Testis (tissue), 5 donors: ENCODE measurements around the gene RAD18. TPM values are rescaled to one million over a fixed set of nuclear protein-coding genes. Genes with fewer than 3 reads are reported as not detected.

Experiments used
- DNase-seq: peaks from one replicate; pipeline ENCODE4 v3.0.0-alpha.2; 2019
- H3K27ac ChIP-seq, 2 donors: fragments of 200-600 bp; sonication (generic); one replicate each; pipeline ENCODE4 v1.5.1; 2019
- H3K27me3 ChIP-seq: fragments of 200-600 bp; sonication (generic); one replicate; pipeline ENCODE4 v1.5.1; 2019
- H3K36me3 ChIP-seq: fragments of 200-600 bp; sonication (generic); one replicate; pipeline ENCODE4 v1.5.1; 2017; ENCODE audit warnings: low read depth; ENCODE audit errors: missing control alignments
- H3K4me1 ChIP-seq: fragments of 200-600 bp; sonication (generic); one replicate; pipeline ENCODE4 v1.5.1; 2019
- H3K4me3 ChIP-seq, 2 donors: fragments of 200-600 bp; sonication (generic); one replicate each; pipeline ENCODE4 v1.5.1; 2017 to 2019
- H3K9me3 ChIP-seq: fragments of 200-600 bp; sonication (generic); one replicate; pipeline ENCODE4 v1.5.1; 2017
- POLR2A ChIP-seq: fragments of 450-650 bp; IDR thresholded peaks from one replicate; pipeline ENCODE4 v1.6.1; 2017; ENCODE audit warnings: antibody characterized with exemption, mild to moderate bottlenecking, moderate library complexity
- WGBS, 2 donors: methylation state at CpG; one replicate each; pipeline ENCODE4 v1.1.5; 2018; 5-methylcytosine and 5-hydroxymethylcytosine counted together
- intact Hi-C: fragments of 100-400 bp; cut with DNase I; formaldehyde crosslinking; loops from one replicate; pipeline ENCODE4 v1.15.1; 2023; ENCODE audit warnings: low total_unique reads
- long read RNA-seq, 2 donors: transcript quantifications; one replicate each; lab custom pipeline, GENCODE V29; 2026
- polyA plus RNA-seq: library from polyadenylated mRNA; stranded (reverse); fragments of 350-450 nt; fragmentation: Illumina TruSeq; extraction: RNeasy Lipid Tissue Mini Kit (QIAGEN cat#74804); gene quantifications from one replicate; pipeline ENCODE4 v1.2.3, GENCODE V29; 2014; ENCODE audit warnings: low read depth, low replicate concordance; ENCODE audit not compliant: insufficient read depth
- total RNA-seq, 2 donors: library from RNA; depleted of rRNA; stranded (reverse); fragments of >200 nt; gene quantifications; one replicate each; pipeline ENCODE4 v1.2.3, GENCODE V29; 2016
- TF ChIP-seq, protein P1 (sequence below), 3 experiments: fragments of 450-650 bp in 2 of 3; fragments of 200-600 bp in 1 of 3; sonication (generic) in 1 of 3; IDR thresholded peaks; one replicate each; pipeline ENCODE4 v1.5.1; 2016 to 2019; ENCODE audit warnings: antibody characterized with exemption in 3 of 3, mild to moderate bottlenecking in 2 of 3, moderate library complexity in 1 of 3

RAD18 gene, protein sequence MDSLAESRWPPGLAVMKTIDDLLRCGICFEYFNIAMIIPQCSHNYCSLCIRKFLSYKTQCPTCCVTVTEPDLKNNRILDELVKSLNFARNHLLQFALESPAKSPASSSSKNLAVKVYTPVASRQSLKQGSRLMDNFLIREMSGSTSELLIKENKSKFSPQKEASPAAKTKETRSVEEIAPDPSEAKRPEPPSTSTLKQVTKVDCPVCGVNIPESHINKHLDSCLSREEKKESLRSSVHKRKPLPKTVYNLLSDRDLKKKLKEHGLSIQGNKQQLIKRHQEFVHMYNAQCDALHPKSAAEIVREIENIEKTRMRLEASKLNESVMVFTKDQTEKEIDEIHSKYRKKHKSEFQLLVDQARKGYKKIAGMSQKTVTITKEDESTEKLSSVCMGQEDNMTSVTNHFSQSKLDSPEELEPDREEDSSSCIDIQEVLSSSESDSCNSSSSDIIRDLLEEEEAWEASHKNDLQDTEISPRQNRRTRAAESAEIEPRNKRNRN
- total RNA-seq: 10 to 100 TPM; 18.8 to 27.0 TPM
- 7.6 TPM for polyA plus RNA-seq
- long read RNA-seq, donor 1, full-length matches to known transcripts: 3 of 3 reads
- long read RNA-seq, donor 1, partial matches to known transcripts: 0 of 3 reads
- long read RNA-seq, donor 1, other reads (novel, unspliced or antisense): 0 of 3 reads
- long read RNA-seq, donor 2, full-length matches to known transcripts: 2 of 2 reads
- long read RNA-seq, donor 2, partial matches to known transcripts: 0 of 2 reads
- long read RNA-seq, donor 2, other reads (novel, unspliced or antisense): 0 of 2 reads

DNA sequence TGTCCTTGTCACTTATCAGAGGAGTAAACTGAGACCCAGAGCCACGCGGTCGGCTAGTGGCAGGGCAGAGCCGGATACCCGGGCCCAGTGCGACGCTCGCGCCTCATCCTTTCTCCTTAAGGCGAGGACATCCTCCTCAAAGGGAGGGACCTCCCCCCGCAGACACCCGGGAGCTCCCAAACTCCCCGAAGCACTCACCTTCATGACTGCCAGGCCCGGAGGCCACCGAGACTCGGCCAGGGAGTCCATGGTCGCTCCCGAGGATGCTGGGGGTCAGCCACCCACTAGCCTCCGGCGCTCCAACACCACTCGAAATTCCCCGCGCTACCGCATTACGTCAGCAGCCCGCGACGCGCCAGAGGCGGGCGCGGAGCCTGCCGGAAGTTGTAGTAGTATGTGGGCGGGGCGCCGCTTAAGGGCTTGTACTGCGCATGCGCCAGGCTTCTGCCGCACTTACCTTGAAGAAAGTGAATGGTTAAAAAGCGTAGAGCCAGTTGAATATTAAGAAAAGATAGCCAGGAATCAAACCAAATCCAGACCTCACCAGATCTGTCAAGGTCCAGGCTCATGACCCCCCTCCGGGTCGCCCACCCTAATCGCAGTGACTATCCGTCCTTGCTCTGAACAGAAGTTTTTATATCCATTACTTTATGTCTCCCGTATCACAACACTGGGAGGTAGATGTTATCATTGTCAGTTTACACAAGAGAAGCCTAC lies at the start of gene RAD18:
TSS of gene RAD18 (minus strand) at position 336 of the 717 bp plus-strand sequence. CDS start at position 249, 87 bp downstream.
- 1% methylated on average over 16 to 44 of the region's 45 CpGs for WGBS, 2 donors
- Histone ChIP-seq H3K4me3 (peak within 1 kb of the TSS; percentile 64 to 76), H3K4me1 (peaks cover 7% of the 10 kb centered on the region), H3K27me3 (no peaks in the 10 kb centered on the region), H3K9me3 (no peaks in the 10 kb centered on the region), H3K27ac (peak within 1 kb of the TSS; percentile 48 to 76), H3K36me3 (no peaks in the 10 kb centered on the region)
- intact Hi-C loops: no loop called here
- TF ChIP-seq POLR2A: no peak
- TF ChIP-seq, protein P1, sequence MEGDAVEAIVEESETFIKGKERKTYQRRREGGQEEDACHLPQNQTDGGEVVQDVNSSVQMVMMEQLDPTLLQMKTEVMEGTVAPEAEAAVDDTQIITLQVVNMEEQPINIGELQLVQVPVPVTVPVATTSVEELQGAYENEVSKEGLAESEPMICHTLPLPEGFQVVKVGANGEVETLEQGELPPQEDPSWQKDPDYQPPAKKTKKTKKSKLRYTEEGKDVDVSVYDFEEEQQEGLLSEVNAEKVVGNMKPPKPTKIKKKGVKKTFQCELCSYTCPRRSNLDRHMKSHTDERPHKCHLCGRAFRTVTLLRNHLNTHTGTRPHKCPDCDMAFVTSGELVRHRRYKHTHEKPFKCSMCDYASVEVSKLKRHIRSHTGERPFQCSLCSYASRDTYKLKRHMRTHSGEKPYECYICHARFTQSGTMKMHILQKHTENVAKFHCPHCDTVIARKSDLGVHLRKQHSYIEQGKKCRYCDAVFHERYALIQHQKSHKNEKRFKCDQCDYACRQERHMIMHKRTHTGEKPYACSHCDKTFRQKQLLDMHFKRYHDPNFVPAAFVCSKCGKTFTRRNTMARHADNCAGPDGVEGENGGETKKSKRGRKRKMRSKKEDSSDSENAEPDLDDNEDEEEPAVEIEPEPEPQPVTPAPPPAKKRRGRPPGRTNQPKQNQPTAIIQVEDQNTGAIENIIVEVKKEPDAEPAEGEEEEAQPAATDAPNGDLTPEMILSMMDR (IDR thresholded peaks at IDR 0.05): no peak
- peak; percentile 93 for DNase-seq

DNA sequence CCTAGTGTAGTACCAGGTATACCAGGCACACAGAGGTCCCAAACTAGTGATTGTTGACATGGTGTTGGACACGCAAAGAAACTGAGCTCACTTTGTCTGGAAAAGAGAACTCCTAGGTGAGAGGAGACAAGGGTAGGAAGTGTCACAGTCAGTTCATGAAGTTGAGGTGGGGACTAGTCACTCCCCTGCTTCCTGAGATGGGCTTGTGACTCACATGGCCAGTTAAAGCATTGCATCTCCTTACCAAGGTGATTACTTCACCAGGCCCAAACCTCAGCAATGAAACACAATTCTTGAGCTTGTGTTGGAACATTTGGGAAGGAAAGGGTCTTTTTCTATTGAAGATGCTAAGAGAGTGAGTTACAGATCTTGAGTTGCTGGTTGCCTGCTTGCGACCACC lies 49.2 kb upstream of the RAD18 start:
- Histone ChIP-seq H3K27me3 (no peaks in the 10 kb centered on the region), H3K4me3 (no peak overlapping the region), H3K4me1 (no peaks in the 10 kb centered on the region), H3K9me3 (no peaks in the 10 kb centered on the region), H3K36me3 (no peaks in the 10 kb centered on the region), H3K27ac (no peak overlapping the region)
- TF ChIP-seq, protein P1 (IDR thresholded peaks at IDR 0.05): no peak
- TF ChIP-seq POLR2A: no peak
- no peak for DNase-seq
- WGBS, 2 donors: 94 to 96% methylated on average over 2 of the region's 2 CpGs
- intact Hi-C loops: no loop called here

DNA sequence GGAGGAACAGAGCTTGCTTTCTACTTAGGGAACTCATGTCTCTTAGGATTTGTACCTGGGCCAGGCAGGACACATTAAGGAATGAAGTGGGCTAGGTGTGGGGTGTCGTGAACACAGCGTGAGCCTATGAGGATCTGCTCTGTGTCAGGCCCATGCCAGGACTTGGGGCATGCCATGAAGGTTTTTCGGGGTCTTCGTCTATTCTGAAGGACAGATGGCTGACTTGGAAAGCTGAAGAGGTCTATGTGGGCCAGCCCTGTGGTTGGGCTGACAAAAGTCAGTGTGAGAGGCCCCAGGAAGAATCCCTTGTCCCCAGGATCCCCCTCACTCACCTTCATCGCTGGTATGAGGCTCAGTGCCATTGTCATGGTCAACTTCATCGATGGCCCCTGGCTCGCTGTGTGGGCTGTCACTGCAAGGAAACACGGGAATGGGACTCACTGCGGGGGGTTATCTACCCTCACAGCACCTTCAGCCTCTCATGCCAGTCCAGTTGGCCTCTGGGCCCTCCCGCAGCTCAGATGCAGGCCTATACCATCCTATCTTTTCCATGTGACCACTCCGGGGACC lies 46.8 kb upstream of the RAD18 start:
- H3K27ac ChIP-seq: no peak overlapping the region
- no peaks in the 10 kb centered on the region for H3K4me1 ChIP-seq
- no peaks in the 10 kb centered on the region for H3K9me3 ChIP-seq
- no peak overlapping the region for H3K4me3 ChIP-seq
- no peak for DNase-seq
- intact Hi-C loops: no loop called here
- TF ChIP-seq POLR2A: no peak
- TF ChIP-seq, protein P1 (IDR thresholded peaks at IDR 0.05): no peak
- no peaks in the 10 kb centered on the region for H3K36me3 ChIP-seq
- H3K27me3 ChIP-seq: no peaks in the 10 kb centered on the region
- 93 to 96% methylated on average over 11 of the region's 11 CpGs for WGBS, 2 donors

DNA sequence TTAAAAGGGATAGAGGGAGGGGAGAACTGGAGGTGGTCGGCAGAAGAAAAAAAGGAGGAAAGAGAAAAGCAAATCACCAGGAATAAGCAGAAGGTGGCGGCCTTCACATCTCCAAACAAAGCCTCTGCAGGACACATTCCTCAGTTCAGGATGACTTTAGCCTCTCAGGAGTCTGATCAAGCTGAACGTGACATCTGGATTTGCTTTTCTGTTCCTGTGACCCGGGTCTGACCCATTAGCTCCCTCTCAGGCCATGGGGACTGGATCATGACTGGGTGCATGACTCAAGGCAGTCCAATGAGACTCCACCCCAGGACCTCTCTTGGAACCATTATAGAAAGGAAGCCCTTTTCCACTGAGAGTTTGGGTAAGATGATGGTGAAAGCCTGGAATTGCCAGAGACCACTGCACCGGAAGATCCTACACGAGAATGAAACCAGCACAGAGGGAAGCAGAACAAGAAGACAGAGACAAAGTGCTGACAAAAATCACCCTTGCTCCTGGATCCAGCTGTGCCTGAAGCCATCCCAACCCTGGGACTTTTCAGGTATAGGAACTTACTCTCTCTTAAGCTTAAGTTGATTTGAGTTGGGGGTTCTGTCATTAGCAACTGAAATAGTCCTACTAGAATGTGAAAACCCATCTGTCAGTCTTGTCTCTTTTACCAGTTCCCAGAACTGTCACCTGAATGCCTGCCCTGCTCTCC lies 45.4 kb upstream of the RAD18 start:
- Histone ChIP-seq H3K4me1 (no peaks in the 10 kb centered on the region), H3K27ac (no peak overlapping the region), H3K27me3 (no peaks in the 10 kb centered on the region), H3K4me3 (no peak overlapping the region), H3K36me3 (no peaks in the 10 kb centered on the region), H3K9me3 (no peaks in the 10 kb centered on the region)
- intact Hi-C loops: no loop called here
- DNase-seq: no peak
- WGBS, 2 donors: 72 to 74% methylated on average over 6 of the region's 6 CpGs
- no peak for TF ChIP-seq POLR2A
- TF ChIP-seq, protein P1 (IDR thresholded peaks at IDR 0.05): no peak
